DMS114 treated with DMSO at 0.1 percent for 48 hours (cell line): Measurements from ENCODE around the gene PDE4D.

Source experiments
- DNase-seq: peaks from one replicate; lab custom pipeline; 2025; ENCODE audit not compliant: unreplicated experiment; lab: John Stamatoyannopoulos, UW

Gene PDE4D

GRCh38 chr5:58927181-58927580 lies 966.3 kb downstream of the PDE4D start:
- DNase-seq = no peak

GRCh38 chr5:58926541-58926935 lies 967.0 kb downstream of the PDE4D start:
- no peak for DNase-seq

DNA sequence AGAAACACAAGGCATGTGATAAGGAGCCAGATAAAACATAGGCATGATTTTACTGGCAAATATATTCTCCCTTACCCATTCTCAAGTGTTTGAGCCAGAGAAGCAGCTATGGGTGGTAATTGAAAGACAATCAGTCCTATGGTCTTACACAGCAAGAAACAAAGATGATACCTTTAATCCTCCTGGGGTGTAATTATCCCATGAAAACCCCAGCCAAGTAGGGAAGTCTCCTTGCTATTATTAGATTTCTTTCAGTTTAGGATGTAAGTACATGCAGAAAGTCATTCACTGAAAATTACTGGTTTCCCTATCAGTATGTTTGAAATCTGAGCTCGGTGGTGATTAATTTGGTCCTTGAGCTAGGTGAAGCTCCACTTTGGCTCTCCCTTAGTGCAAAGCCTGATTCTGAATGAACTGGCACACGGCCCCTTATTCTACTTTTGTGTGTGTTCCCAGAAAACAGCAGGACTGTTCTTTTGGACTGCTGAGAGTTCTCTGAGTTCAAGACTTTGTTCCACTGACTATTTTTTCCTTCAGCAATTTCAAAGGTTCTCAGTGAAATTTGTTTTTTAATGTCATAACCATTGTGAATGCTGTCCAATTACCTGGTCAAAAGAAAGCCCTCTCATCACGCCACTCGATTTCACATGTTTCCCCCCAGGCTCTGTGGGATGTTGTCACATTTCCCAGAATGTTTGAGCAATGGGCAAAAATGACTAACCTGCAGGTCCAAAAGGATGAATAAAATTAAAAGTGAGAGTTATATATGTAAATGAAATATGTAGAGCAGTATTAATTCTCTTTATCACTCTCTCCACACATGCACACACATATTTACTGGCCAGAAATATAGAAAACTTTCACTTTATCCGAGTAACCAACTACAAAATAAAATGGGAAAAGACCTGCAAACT lies 967.6 kb downstream of the PDE4D start:
- no peak for DNase-seq

DNA sequence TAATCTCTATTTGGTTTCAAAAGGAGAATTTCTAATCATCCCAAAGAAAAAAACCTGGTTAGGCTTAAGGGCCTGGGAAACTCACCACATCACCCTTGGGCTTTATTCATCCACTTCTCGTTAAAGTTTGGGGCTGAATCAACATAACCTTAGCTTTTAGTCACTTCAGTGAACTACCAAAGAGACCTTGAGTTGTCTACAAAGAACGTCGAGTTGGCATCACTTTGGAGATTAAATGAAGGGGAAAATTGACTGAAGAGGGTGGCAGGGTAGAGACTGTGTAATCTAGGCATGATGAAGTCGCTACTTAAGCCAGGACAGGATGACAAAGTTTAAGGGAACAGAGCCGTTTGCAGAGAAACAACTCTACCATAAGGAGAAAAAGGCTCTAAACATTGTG lies 969.2 kb downstream of the PDE4D start:
- no peak for DNase-seq

- no peak for DNase-seq
These were observed 970.2 kb downstream of the PDE4D start for GRCh38 chr5:58923355-58923754.

- DNase-seq = no peak
These were observed 970.9 kb downstream of the PDE4D start for GRCh38 chr5:58922461-58923171.

DNA sequence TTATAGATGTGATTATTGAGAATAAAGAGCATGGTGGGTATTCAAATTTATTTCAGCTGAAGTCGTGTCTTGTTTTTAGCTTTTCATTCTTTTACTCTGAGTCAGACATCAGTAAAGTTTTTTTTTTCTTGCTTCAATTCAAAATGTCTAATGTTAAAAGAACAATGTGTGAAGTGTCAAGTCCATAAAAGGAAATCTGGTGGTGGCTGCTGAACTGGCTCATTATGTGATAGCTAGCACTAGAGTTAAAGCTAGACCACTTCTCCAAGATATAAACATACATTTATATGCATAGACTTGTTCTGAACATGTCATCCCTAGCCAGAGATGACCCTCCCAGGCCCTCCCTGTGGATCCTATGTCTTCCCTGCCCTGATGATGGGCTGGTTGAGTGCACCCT lies 972.4 kb downstream of the PDE4D start:
- DNase-seq = no peak

DNA sequence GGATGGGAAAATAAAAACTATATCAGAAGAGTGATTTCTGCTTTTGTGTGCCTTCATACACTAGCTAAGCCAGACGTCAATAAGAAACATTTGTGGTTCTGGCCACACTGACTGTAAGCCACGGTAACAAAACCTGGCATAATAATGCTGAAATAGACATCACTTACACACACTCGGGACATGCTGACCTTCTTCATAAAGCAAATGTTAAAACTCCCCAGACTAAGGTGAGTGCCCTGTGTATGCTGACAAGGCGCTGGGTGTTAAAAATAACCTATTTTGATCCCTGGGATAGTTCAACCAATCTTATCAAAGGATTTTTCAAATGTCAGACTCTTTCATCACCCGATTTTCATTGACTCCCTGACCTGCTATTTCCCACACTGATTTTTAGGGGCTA lies 973.7 kb downstream of the PDE4D start:
- DNase-seq = no peak
